ENCODE data around the gene TOX3. TPM values are rescaled to one million over a fixed set of nuclear protein-coding genes. Genes with fewer than 3 reads are reported as not detected.

TOX3 gene
- total and polyA plus RNA-seq, 2 donors (not counting 3 experiments of a cell fraction or from before 2014, with no cell fraction given), result not detected

GRCh38 chr16:52446080-52446479, 100.9 kb downstream of the TOX3 start:
- no peak for TF ChIP-seq EZH2 (IDR thresholded peaks at IDR 0.05; ENCODE audit: borderline replicate concordance, low read depth, low read length, severe bottlenecking)
- TF ChIP-seq MYC (IDR thresholded peaks at IDR 0.05; ENCODE audit: low read depth, low read length), result no peak
- TF ChIP-seq JUN (IDR thresholded peaks at IDR 0.05; ENCODE audit: borderline replicate concordance, insufficient read depth, insufficient read length, low read depth), result no peak
- TF ChIP-seq, protein P1, sequence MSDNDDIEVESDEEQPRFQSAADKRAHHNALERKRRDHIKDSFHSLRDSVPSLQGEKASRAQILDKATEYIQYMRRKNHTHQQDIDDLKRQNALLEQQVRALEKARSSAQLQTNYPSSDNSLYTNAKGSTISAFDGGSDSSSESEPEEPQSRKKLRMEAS (IDR thresholded peaks at IDR 0.05; ENCODE audit: insufficient read depth, insufficient read length), result no peak
- TF ChIP-seq POLR2A (IDR thresholded peaks at IDR 0.05; ENCODE audit: low read depth, low read length), result no peak
- TF ChIP-seq GATA2 (IDR thresholded peaks at IDR 0.05; ENCODE audit: insufficient read depth, insufficient read length, low read depth, low read length), result no peak
- no peak for TF ChIP-seq POLR2AphosphoS5 (IDR thresholded peaks at IDR 0.05; ENCODE audit: insufficient read depth, low read depth, low read length)
- TF ChIP-seq, protein P2, sequence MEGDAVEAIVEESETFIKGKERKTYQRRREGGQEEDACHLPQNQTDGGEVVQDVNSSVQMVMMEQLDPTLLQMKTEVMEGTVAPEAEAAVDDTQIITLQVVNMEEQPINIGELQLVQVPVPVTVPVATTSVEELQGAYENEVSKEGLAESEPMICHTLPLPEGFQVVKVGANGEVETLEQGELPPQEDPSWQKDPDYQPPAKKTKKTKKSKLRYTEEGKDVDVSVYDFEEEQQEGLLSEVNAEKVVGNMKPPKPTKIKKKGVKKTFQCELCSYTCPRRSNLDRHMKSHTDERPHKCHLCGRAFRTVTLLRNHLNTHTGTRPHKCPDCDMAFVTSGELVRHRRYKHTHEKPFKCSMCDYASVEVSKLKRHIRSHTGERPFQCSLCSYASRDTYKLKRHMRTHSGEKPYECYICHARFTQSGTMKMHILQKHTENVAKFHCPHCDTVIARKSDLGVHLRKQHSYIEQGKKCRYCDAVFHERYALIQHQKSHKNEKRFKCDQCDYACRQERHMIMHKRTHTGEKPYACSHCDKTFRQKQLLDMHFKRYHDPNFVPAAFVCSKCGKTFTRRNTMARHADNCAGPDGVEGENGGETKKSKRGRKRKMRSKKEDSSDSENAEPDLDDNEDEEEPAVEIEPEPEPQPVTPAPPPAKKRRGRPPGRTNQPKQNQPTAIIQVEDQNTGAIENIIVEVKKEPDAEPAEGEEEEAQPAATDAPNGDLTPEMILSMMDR (IDR thresholded peaks at IDR 0.05; ENCODE audit: extremely low read depth in 1 of 2, insufficient read depth in 1 of 2, low read depth in 1 of 2, low read length in 2 of 2), result no peak
- no peak for TF ChIP-seq FOS (IDR thresholded peaks at IDR 0.05; ENCODE audit: borderline replicate concordance, insufficient read depth, low read length)
- H3K27ac ChIP-seq (ENCODE audit: insufficient read depth, low read depth, low read length), result no peak overlapping the region
- H3K36me3 ChIP-seq (ENCODE audit: control insufficient read depth in 2 of 2, extremely low read depth in 1 of 2, insufficient read depth in 2 of 2, low read length in 2 of 2), result no peaks in the 10 kb centered on the region
- CTCF ChIA-PET, result no interaction called here
- H2AFZ ChIP-seq (ENCODE audit: low read depth, low read length), result no peak overlapping the region
- dilution Hi-C loops (cut with MboI; ENCODE audit: extremely low pct_ligation_motif_present, low sequenced_read_pairs), result no loop called here
- no peak overlapping the region for H3K9ac ChIP-seq (replicated peaks; ENCODE audit: extremely low read depth, insufficient read depth, low read length)
- POLR2A ChIA-PET, result no interaction called here
- H3K9me1 ChIP-seq (replicated peaks; ENCODE audit: control insufficient read depth, extremely low read depth, insufficient read depth, low read length), result no peaks in the 10 kb centered on the region
- no peak overlapping the region for H3K4me2 ChIP-seq (ENCODE audit: insufficient read depth, low read length)
- FAIRE-seq (no peak), DNase-seq (ENCODE audit: low read depth, low spot score) (no peak)
- no TSS peak for BruUV-seq (replicated peaks)
- no peaks in the 10 kb centered on the region for H3K27me3 ChIP-seq (ENCODE audit: control insufficient read depth in 2 of 2, insufficient read depth in 2 of 2, low read length in 2 of 2)
- H4K20me1 ChIP-seq (replicated peaks; ENCODE audit: control insufficient read depth, extremely low read depth, insufficient read depth, low read length), result no peaks in the 10 kb centered on the region
- intact Hi-C loops (cut with micrococcal nuclease), result no loop called here
- no peak overlapping the region for H3K4me3 ChIP-seq (replicated peaks in 1 of 3; ENCODE audit: insufficient read depth in 1 of 3, low read depth in 1 of 3, low read length in 3 of 3)
- no peaks in the 10 kb centered on the region for H3K79me2 ChIP-seq (ENCODE audit: control insufficient read depth, insufficient read depth, low read length)
- no peaks in the 10 kb centered on the region for H3K4me1 ChIP-seq (ENCODE audit: control insufficient read depth, extremely low read depth, insufficient read depth, low read length)
- no peaks in the 10 kb centered on the region for H3K9me3 ChIP-seq (replicated peaks; ENCODE audit: control insufficient read depth, insufficient read depth, low read length)
